MCF 10A (cell line): ENCODE results near the gene LMBRD2. TPM values are rescaled to one million over a fixed set of nuclear protein-coding genes. Genes with fewer than 3 reads are reported as not detected.

Experiments used
- BruUV-seq: library from RNA; stranded (reverse); fragments of 400-500 nt; replicated peaks from 2 replicates; lab custom pipeline; 2021; lab: Mats Ljungman, UMichigan
- CTCF ChIA-PET: fragments of 300-600 bp; sonication (Branson Sonifier 250); formaldehyde crosslinking; extraction: SDS; loops from one replicate; lab custom pipeline; 2021; ENCODE audit warnings: antibody characterized with exemption, inconsistent platforms; lab: Yijun Ruan, JAX
- POLR2A ChIA-PET: fragments of 300-600, 350-650 bp; sonication (Branson Sonifier 250); formaldehyde crosslinking; extraction: SDS; loops from one replicate; lab custom pipeline; 2020; ENCODE audit warnings: antibody characterized with exemption, inconsistent platforms; lab: Yijun Ruan, JAX
- DNase-seq: peaks from one replicate; pipeline ENCODE4 v3.0.0-alpha.2; 2018; ENCODE audit not compliant: unreplicated experiment
- H3K27ac Mint-ChIP-seq: one replicate; pipeline ENCODE4 v1.8.0; 2022; ENCODE audit warnings: mild to moderate bottlenecking, low read depth, mixed read lengths; ENCODE audit not compliant: unreplicated experiment
- H3K27me3 Mint-ChIP-seq: one replicate; pipeline ENCODE4 v1.8.0; 2022; ENCODE audit warnings: mixed read lengths; ENCODE audit not compliant: insufficient read depth, unreplicated experiment
- H3K36me3 Mint-ChIP-seq: one replicate; pipeline ENCODE4 v1.8.0; 2022; ENCODE audit warnings: mild to moderate bottlenecking, moderate library complexity, mixed read lengths; ENCODE audit not compliant: insufficient read depth, unreplicated experiment
- H3K4me1 Mint-ChIP-seq: one replicate; pipeline ENCODE4 v1.8.0; 2022; ENCODE audit warnings: mixed read lengths; ENCODE audit not compliant: insufficient read depth, unreplicated experiment
- H3K4me3 Mint-ChIP-seq: one replicate; pipeline ENCODE4 v1.8.0; 2022; ENCODE audit warnings: mild to moderate bottlenecking, moderate library complexity, mixed read lengths; ENCODE audit not compliant: unreplicated experiment
- H3K9me3 Mint-ChIP-seq: one replicate; pipeline ENCODE4 v1.8.0; 2022; ENCODE audit warnings: mixed read lengths; ENCODE audit not compliant: unreplicated experiment
- CTCF ChIP-seq: fragments of 200-600 bp; IDR thresholded peaks from one replicate; pipeline ENCODE4 v1.8.0; 2022; ENCODE audit warnings: antibody characterized with exemption, mild to moderate bottlenecking; ENCODE audit not compliant: unreplicated experiment
- intact Hi-C: fragments of 100-400 bp; cut with micrococcal nuclease; formaldehyde crosslinking; loops from 2 replicates; pipeline ENCODE4 v1.14.1; 2022
- total RNA-seq: library from RNA; stranded (reverse); gene quantifications from 2 replicates; pipeline ENCODE4 v1.2.3, GENCODE V29; 2022

The LMBRD2 gene
- total RNA-seq, 1 experiment from 2014 or later: 7.9 TPM

DNA sequence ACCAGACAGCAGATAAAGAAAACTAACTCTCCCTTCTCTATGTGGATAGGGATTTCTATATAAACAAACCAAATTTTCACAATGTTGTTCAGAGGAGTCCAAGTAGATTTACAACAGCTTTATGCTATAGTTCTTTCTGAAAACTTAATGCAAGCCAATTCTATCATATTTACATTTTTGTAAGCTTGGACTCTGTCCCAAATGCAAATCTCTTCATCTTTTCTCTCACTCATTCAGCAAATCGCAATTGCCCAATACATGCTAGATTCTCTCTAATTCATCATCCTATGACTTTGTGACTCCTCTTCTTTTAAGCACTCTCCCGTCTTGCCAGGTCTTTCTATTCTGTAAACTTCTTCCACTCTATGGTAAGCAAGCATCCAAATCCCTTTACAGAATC lies 45.9 kb downstream of the LMBRD2 start:
- intact Hi-C loops: no loop called here
- H3K4me3 Mint-ChIP-seq: no peak overlapping the region
- H3K9me3 Mint-ChIP-seq: no peaks in the 10 kb centered on the region
- H3K36me3 Mint-ChIP-seq: peaks cover 53% of the 10 kb centered on the region
- POLR2A ChIA-PET: interaction anchor here (2.4 kb wide), 1 partner anchor 16 kb away, joined by 7 read pairs; no protein-coding TSS in a partner anchor
- no peak overlapping the region for H3K27ac Mint-ChIP-seq
- CTCF ChIA-PET: no interaction called here
- TF ChIP-seq CTCF: no peak
- H3K4me1 Mint-ChIP-seq: no peaks in the 10 kb centered on the region
- BruUV-seq: no TSS peak
- H3K27me3 Mint-ChIP-seq: no peaks in the 10 kb centered on the region
- DNase-seq: no peak

DNA sequence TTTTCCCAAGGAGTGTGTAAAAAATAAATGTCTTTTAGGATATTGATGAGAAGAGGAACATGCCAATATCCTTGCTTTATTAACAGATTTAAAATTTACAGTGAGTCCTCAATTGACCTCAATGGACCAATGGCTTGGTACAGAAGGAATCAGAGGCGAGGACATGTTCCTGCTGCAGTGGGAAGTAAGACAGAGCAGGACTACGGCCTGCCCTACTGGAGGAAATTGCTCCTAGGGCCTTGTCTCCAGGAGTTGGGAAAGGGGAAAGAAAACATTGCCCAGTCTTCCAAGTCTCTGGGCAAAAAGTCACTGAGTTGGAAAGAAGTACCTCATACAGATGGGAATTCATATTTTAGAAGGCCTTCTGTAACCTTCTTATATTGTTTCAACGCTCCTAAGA lies 51.9 kb downstream of the LMBRD2 start:
- ChIA-PET CTCF (no interaction called here), POLR2A (no interaction called here)
- DNase-seq: no peak
- intact Hi-C loops: no loop called here
- TF ChIP-seq CTCF: no peak
- H3K27me3 Mint-ChIP-seq: no peaks in the 10 kb centered on the region
- peaks cover 6% of the 10 kb centered on the region for H3K36me3 Mint-ChIP-seq
- H3K27ac Mint-ChIP-seq: no peak overlapping the region
- no peaks in the 10 kb centered on the region for H3K9me3 Mint-ChIP-seq
- no TSS peak for BruUV-seq
- no peak overlapping the region for H3K4me3 Mint-ChIP-seq
- H3K4me1 Mint-ChIP-seq: no peaks in the 10 kb centered on the region

DNA sequence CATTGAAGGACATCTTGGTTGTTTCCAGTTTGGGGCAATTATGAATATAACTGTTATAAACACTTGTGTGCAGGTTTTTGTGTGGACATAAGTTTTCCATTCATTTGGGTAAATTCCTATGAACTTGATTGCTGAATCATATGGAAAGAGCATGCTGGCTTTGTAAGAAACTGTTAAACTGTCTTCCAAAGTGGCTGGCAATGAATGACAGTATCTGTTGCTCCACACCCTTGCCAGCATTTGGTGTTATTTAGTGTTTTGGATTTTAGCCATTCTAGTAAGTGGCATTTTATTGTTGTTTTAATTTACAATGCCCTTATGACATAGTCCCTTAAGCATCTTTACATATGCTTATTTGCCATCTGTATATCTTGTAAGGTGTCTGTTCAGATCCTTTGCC lies 55.2 kb downstream of the LMBRD2 start:
- no peak for TF ChIP-seq CTCF
- intact Hi-C loops: no loop called here
- BruUV-seq: no TSS peak
- ChIA-PET POLR2A (no interaction called here), CTCF (interaction anchor here (1.0 to 1.3 kb wide), 2 partner anchors 9 to 17 kb away, joined by 4 to 5 read pairs; no protein-coding TSS in a partner anchor)
- no peak for DNase-seq
- Mint-ChIP-seq H3K9me3 (peaks cover 8% of the 10 kb centered on the region), H3K27me3 (no peaks in the 10 kb centered on the region), H3K4me1 (no peaks in the 10 kb centered on the region), H3K4me3 (no peak overlapping the region), H3K36me3 (no peaks in the 10 kb centered on the region), H3K27ac (no peak overlapping the region)

- POLR2A ChIA-PET: interaction anchor here (0.7 to 2.3 kb wide), 3 partner anchors 11 to 61 kb away, joined by 3 to 7 read pairs (median 3); no protein-coding TSS in a partner anchor
- H3K9me3 Mint-ChIP-seq: peaks cover 13% of the 10 kb centered on the region
- peaks cover 11% of the 10 kb centered on the region for H3K27me3 Mint-ChIP-seq
- TF ChIP-seq CTCF: no peak
- peak; percentile 25 for DNase-seq
- no peak overlapping the region for H3K4me3 Mint-ChIP-seq
- H3K36me3 Mint-ChIP-seq: no peaks in the 10 kb centered on the region
- no peak overlapping the region for H3K27ac Mint-ChIP-seq
- intact Hi-C loops: no loop called here
- H3K4me1 Mint-ChIP-seq: no peaks in the 10 kb centered on the region
- CTCF ChIA-PET: interaction anchor here (1.3 to 5.7 kb wide), 2 partner anchors 10 to 39 kb away, joined by 3 to 34 read pairs; no protein-coding TSS in a partner anchor
- BruUV-seq: no TSS peak
Observed at GRCh38 chr5:36089989-36090388, 61.7 kb downstream of the LMBRD2 start.
